ENCODE results near the gene TMEM259. TPM values are rescaled to one million over a fixed set of nuclear protein-coding genes. Genes with fewer than 3 reads are reported as not detected.

Gene TMEM259
- total and polyA plus RNA-seq, 9 of the 15 experiments (the other 6 are each of a cell fraction or from before 2014, with no cell fraction given) = 0.52 to 231 (median 63.6) TPM

DNA sequence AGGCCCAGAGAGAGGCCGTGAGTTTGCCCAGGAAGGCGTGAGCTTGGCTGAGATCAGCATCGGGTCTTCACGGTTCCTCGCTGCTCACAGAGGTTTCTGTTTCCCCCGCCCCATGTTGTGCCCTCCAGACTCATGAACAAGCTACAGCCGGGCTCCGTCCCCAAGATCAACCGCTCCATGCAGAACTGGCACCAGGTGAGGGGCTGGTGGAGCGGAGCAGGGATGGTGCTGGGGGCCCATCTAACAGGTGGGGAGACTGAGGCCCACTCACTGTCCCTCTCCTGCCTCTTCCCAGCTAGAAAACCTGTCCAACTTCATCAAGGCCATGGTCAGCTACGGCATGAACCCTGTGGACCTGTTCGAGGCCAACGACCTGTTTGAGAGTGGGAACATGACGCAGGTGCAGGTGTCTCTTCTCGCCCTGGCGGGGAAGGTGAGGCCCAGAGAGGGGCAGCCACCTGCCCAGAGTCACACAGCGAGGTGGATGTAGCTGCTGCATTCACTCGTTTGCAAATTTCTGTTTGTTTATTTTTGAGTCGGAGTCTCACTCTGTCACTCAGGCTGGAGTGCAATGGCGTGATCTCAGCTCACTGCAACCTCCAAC lies 11.4 kb upstream of the TMEM259 start:
- Histone ChIP-seq H3K36me3 (ENCODE audit: control insufficient read depth, insufficient read depth, low read length) (peaks cover 47% of the 10 kb centered on the region), H3K27ac (ENCODE audit: extremely low read depth, low read depth, low read length) (no peak overlapping the region), H3K9me3 (replicated peaks; ENCODE audit: control insufficient read depth, insufficient read depth, low read depth, low read length) (no peaks in the 10 kb centered on the region), H4K20me1 (replicated peaks; ENCODE audit: control insufficient read depth, insufficient read depth, low read length) (no peaks in the 10 kb centered on the region), H3K9me1 (ENCODE audit: control insufficient read depth, insufficient read depth, low read length) (no peaks in the 10 kb centered on the region), H3K4me1 (replicated peaks in 1 of 2; ENCODE audit: control insufficient read depth in 2 of 2, insufficient read depth in 2 of 2, low read length in 2 of 2) (peaks cover 14 to 56% of the 10 kb centered on the region in 2 experiments), H3K4me3 (no peak overlapping the region), H2AFZ (ENCODE audit: low read depth, low read length) (no peak overlapping the region), H3K4me2 (ENCODE audit: insufficient read depth, low read length) (no peak overlapping the region), H3K27me3 (ENCODE audit: control insufficient read depth in 2 of 2, insufficient read depth in 2 of 2, low read length in 2 of 2) (no peaks in the 10 kb centered on the region), H3K79me2 (ENCODE audit: control insufficient read depth, insufficient read depth, low read length) (peaks cover 33% of the 10 kb centered on the region), H3K9ac (ENCODE audit: insufficient read depth in 1 of 2, low read depth in 2 of 2, low read length in 2 of 2) (peak overlapping the region in 1 of 2 experiments; percentile 20; a peak in 1 of 4 replicates)
- FAIRE-seq (no peak), ATAC-seq (no peak), DNase-seq (ENCODE audit: extremely low read depth in 1 of 4, low spot score in 3 of 4) (no peak)
- CTCF ChIA-PET (ENCODE audit: low intra/inter-chr PET ratio) = no interaction called here
- WGBS (ENCODE audit: insufficient coverage, low coverage, missing lambda C conversion rate) = 88% methylated on average over 19 of the region's 20 CpGs
- no TSS peak for BruUV-seq (replicated peaks)
- POLR2A ChIA-PET = interaction anchor here (1.3 to 8.5 kb wide), 2 partner anchors 8 to 13 kb away, joined by 3 to 176 read pairs; partner anchors contain the start of gene ABCA7
- intact Hi-C loops (cut with micrococcal nuclease) = no loop called here
- in situ Hi-C loops (cut with MboI) = no loop called here
- TF ChIP-seq ETV6 (IDR thresholded peaks at IDR 0.05; ENCODE audit: borderline replicate concordance in 1 of 2, low read depth in 2 of 2, low read length in 1 of 2) (no peak), ETV6 (CRISPR knock-in tag; IDR thresholded peaks at IDR 0.05; ENCODE audit: borderline replicate concordance) (no peak), GABPB2 (CRISPR knock-in tag; conservative IDR thresholded peaks at IDR 0.05) (no peak), KLF16 (IDR thresholded peaks at IDR 0.05) (no peak), MYNN (IDR thresholded peaks at IDR 0.05) (no peak), MYNN (CRISPR knock-in tag; IDR thresholded peaks at IDR 0.05) (no peak), RBM25 (IDR thresholded peaks at IDR 0.05; ENCODE audit: low read depth, low read length, severe bottlenecking) (peak; percentile 78), BCOR (IDR thresholded peaks at IDR 0.05) (peak; percentile 90), ARHGAP35 (IDR thresholded peaks at IDR 0.05; ENCODE audit: partially characterized antibody) (no peak), NCOA4 (IDR thresholded peaks at IDR 0.05; ENCODE audit: partially characterized antibody) (no peak), U2AF1 (optimal IDR thresholded peaks at IDR 0.05; ENCODE audit: low read depth, low read length) (no peak), DMBX1 (CRISPR knock-in tag; IDR thresholded peaks at IDR 0.05; ENCODE audit: borderline replicate concordance) (no peak), MTA3 (IDR thresholded peaks at IDR 0.05; ENCODE audit: borderline replicate concordance) (no peak)
- TF ChIP-seq, protein P1, sequence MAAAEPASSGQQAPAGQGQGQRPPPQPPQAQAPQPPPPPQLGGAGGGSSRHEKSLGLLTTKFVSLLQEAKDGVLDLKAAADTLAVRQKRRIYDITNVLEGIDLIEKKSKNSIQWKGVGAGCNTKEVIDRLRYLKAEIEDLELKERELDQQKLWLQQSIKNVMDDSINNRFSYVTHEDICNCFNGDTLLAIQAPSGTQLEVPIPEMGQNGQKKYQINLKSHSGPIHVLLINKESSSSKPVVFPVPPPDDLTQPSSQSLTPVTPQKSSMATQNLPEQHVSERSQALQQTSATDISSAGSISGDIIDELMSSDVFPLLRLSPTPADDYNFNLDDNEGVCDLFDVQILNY (CRISPR knock-in tag; IDR thresholded peaks at IDR 0.05) = no peak
- TF ChIP-seq, protein P2, sequence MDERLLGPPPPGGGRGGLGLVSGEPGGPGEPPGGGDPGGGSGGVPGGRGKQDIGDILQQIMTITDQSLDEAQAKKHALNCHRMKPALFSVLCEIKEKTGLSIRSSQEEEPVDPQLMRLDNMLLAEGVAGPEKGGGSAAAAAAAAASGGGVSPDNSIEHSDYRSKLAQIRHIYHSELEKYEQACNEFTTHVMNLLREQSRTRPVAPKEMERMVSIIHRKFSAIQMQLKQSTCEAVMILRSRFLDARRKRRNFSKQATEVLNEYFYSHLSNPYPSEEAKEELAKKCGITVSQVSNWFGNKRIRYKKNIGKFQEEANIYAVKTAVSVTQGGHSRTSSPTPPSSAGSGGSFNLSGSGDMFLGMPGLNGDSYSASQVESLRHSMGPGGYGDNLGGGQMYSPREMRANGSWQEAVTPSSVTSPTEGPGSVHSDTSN (CRISPR knock-in tag; IDR thresholded peaks at IDR 0.05; ENCODE audit: low read depth) = no peak
- TF ChIP-seq, protein P2 (tag; conservative IDR thresholded peaks at IDR 0.05; ENCODE audit: low read depth) = no peak
- TF ChIP-seq, protein P3, sequence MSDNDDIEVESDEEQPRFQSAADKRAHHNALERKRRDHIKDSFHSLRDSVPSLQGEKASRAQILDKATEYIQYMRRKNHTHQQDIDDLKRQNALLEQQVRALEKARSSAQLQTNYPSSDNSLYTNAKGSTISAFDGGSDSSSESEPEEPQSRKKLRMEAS (CRISPR knock-in tag; IDR thresholded peaks at IDR 0.05) = no peak
- TF ChIP-seq, protein P4, sequence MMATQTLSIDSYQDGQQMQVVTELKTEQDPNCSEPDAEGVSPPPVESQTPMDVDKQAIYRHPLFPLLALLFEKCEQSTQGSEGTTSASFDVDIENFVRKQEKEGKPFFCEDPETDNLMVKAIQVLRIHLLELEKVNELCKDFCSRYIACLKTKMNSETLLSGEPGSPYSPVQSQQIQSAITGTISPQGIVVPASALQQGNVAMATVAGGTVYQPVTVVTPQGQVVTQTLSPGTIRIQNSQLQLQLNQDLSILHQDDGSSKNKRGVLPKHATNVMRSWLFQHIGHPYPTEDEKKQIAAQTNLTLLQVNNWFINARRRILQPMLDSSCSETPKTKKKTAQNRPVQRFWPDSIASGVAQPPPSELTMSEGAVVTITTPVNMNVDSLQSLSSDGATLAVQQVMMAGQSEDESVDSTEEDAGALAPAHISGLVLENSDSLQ (IDR thresholded peaks at IDR 0.05) = no peak
